Right ventricle myocardium superior (tissue), 1 donor: ENCODE measurements around the gene LIAS. TPM values are rescaled to one million over a fixed set of nuclear protein-coding genes. Genes with fewer than 3 reads are reported as not detected.
A peak's percentile ranks its signal among the peaks of the same experiment; 100 is the strongest.

Source experiments
- ATAC-seq: fragments of 200-7000 bp; cut with Tn5 transposase; one replicate; pipeline ENCODE4 v1.9.1; 2020; ENCODE audit warnings: mild to moderate bottlenecking; ENCODE audit not compliant: poor library complexity
- DNase-seq: peaks from one replicate; pipeline ENCODE4 v3.0.0-alpha.2; 2020
- intact Hi-C: fragments of 100-400 bp; cut with DNase I; formaldehyde crosslinking; loops from one replicate; pipeline ENCODE4 v1.11.2; 2022
- microRNA-seq: library from miRNA; unstranded; fragments of <30 nt; microRNA quantifications from one replicate; pipeline ENCODE4 v1.2.0, GENCODE V29; 2020
- total RNA-seq: library from RNA; stranded (reverse); fragmentation: NEBNext Ultra II Directional; extraction: Animal tissue kit (Norgen Biotek cat#: 25700); gene quantifications from one replicate; pipeline ENCODE4 v1.2.1, GENCODE V29; 2021
- donor health status: DM: no; HTN: yes; CAD: no; lungs with severe emphysema.

The LIAS gene
- total RNA-seq, 1 donor from 2014 or later, result 31.4 TPM

GRCh38 chr4:39521253-39521919 is 62.5 kb downstream of the LIAS start:
- no peak for ATAC-seq
- intact Hi-C loops, result no loop called here

DNA sequence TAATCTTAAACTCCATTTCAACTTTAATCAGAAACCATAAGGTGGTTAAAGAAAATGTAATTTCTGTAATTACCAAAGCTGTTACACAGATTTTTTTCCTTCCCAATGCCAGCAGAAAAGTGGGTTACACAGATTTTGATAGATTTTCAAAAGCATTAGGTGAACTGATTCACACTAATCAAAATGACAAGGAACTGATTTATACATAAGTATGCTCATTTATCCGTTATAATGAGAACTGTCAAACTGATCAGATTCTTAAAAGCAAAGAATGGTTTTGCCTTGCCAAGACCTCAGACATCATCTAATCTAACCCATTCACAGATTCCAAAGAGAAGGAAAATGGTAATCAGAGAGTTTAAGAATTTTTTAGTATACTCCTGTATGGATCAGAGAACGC is 63.2 kb downstream of the LIAS start:
- ATAC-seq (no peak), DNase-seq (no peak)
- intact Hi-C loops, result no loop called here

More at GRCh38 chr4:39521253-39521919, 62.5 kb downstream of the LIAS start:
- no peak for DNase-seq

- no peak for DNase-seq
- intact Hi-C loops, result no loop called here
- no peak for ATAC-seq
These were observed 65.5 kb downstream of the LIAS start for GRCh38 chr4:39524161-39524957.

GRCh38 chr4:39525822-39526690 is 67.2 kb downstream of the LIAS start:
- intact Hi-C loops, result loop anchor here (5.0 kb wide), 1 partner anchor 111 kb away; the partner anchor contains the start of gene SMIM14
- DNase-seq (no peak), ATAC-seq (no peak)

- intact Hi-C loops, result loop anchor here (5.0 kb wide), 1 partner anchor 110 kb away; the partner anchor contains the start of gene SMIM14
- ATAC-seq (peak; percentile 67), DNase-seq (no peak)
These were observed 68.0 kb downstream of the LIAS start for GRCh38 chr4:39526765-39527295.

GRCh38 chr4:39527296-39528060 is 68.6 kb downstream of the LIAS start, which contains the start of gene UGDH:
Gene UGDH, minus strand, starts transcription at chr4:39527439. Its CDS starts 5,927 bp downstream, at chr4:39521512.
- intact Hi-C loops, result loop anchor here (5.0 kb wide), 1 partner anchor 110 kb away; the partner anchor contains the start of gene SMIM14
- ATAC-seq (peak; percentile 99), DNase-seq (peak; percentile 98)

DNA sequence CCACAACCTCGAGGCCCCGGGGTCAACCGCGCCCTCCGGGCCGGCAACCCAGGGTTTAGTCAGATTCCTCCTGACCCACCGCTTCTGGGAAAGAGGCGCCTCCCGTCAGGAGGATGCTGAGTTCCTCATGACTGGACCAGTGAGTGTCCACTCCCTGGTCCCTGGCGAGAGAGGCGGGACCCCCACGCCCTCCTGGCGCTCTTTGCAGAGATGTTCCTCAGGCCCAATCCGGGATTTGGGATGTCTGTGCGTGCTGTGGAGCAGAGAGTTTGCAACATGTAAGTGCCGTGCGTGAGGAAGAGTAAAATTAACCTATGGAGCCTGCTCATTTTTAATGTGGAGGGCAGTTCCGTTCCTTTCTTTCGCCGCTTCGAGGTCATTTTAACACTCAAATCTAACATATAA is 69.2 kb downstream of the LIAS start:
- no peak for DNase-seq
- peak; percentile 51 for ATAC-seq
- intact Hi-C loops, result loop anchor here (5.0 kb wide), 1 partner anchor 109 kb away; the partner anchor contains the start of gene SMIM14

Small RNA genes within 50 kb of the gene (microRNA-seq; reads per million reads assigned to microRNA genes)
- not detected for gene MIR5591

Other genes starting within 250 kb of the LIAS start
- gene RFC1, start 92.7 kb upstream of the LIAS start, total RNA-seq, result 22.6 TPM
- gene KLB, start 52.1 kb upstream of the LIAS start, total RNA-seq, result 0.13 TPM
- 710 TPM for gene RPL9, start 134 bp upstream of the LIAS start, total RNA-seq
- 14.2 TPM for gene UGDH, start 68.4 kb downstream of the LIAS start, total RNA-seq
- gene SMIM14, start 179.8 kb downstream of the LIAS start, total RNA-seq, result 11.3 TPM
- 57.7 TPM for gene UBE2K, start 239.1 kb downstream of the LIAS start, total RNA-seq